ENCODE data around the gene CCDC160.
"Not testable (repeated sequence)": the region's sequence is repeated elsewhere in the genome, so short reads cannot be mapped to it uniquely, and the experiment has no call there.

CCDC160 gene

DNA sequence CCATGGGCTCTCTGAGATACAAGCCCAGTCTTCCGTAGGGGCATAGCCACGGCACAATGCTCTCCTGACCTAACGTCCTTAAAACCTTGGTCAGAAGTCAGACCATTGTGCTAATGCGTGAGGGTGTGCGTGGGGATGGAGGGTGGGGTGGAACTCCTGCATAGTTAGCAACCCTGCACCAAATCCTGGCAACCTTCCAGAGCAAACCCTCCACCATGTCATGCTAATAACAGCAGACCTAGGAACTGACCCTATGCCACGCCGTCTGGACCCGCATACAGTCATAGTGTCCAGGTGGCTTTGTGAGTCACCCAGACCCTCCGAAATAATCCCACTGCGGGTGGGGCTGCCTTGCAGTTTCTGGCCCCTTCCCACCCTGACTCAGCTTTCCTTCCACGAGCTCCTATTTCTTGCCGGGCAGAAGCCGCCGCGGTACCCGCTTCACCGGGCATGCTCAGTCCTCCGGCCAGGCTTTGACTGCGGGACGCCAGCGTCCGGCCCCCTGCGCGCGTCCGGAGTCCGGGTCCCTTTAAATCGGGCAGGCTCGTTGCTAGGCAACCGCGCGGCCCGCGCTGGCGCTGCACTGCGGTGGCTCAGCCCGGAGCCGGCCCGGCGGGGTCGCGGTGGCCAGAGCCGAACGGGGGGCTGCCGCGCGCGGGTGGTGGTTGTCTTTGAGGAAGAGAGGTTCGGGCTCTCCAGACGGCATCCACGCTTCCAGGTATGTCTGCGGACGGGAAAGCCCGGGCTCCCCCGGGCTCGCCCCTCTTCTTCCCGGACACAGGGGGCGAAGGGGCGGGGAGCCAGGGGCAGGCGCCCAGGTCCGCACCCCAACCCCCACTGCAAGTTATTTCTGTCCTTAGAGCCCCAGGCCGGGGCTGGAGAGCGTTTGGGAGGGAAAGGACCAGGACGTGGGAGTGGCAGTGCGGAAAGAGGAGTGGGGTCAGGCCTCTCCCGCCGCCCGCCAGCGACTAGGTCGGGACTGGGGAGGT lies at the start of gene CCDC160:
CCDC160 (plus strand) TSS at position 557 of the 989 bp plus-strand sequence. CDS start 7,619 bp downstream, outside the sequence.
- peak; percentile 53 for DNase-seq

- no peak for DNase-seq
Measured at GRCh38 chrX:134191281-134191680, 45.7 kb upstream of the CCDC160 start.

DNA sequence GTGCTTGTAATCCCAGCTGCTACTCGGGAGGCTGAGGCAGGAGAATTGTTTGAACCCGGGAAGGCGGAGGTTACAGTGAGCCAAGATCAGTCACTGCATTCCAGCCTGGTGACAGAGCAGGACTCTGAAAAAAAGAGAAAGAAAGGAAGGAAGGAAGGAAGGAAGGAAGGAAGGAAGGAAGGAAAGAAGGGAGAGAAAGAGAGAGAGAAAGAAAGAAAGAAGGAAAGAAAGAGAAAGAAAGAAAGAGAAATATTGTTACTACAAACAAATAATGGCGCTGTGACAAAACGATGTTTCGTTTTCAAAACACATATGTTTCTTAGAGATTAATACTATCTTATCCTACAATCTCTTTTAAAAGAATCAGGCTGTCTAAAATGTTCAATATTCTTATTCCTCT lies 42.1 kb upstream of the CCDC160 start:
- DNase-seq: no peak

DNA sequence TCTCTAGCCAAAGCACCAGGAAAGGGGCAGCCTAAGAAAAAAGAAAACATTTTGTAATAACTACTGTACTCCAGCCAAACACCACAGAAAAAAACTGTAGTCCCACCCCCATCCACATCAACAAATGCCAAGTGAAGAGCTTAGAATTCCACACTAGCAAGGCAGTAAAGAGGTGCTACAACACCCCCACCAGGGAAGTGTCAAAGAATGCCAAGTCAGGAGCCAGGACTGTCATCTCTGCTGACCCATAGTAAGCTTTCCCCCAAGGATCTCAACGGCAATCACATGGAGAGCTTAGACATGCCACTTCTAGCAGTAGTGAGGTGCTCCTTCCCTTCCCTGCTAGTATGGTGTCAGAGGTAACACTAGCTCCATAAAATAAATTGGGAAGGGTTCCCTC lies 34.4 kb upstream of the CCDC160 start:
- no peak for DNase-seq

DNA sequence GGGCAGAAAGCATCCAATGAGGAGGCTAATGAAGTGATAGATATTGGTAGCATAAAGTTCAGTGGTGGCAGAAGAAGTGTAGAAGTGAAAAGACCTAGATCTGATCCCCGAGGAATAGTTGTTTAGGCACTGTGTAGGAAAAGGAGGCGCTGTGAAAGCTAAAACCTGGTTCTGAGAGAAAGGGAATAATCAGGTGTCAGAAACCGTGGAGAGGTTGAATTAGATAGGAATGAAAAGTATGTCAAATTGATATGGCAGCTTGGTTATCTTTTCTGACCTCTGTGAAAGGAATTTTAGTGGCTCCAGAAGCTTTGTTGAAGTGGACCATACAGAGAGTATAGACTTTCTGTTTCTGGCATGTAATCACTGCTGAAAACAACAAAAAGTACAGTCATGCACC lies 30.8 kb upstream of the CCDC160 start:
- DNase-seq: no peak

GRCh38 chrX:134210465-134210864 lies 26.5 kb upstream of the CCDC160 start:
- DNase-seq: no peak

DNA sequence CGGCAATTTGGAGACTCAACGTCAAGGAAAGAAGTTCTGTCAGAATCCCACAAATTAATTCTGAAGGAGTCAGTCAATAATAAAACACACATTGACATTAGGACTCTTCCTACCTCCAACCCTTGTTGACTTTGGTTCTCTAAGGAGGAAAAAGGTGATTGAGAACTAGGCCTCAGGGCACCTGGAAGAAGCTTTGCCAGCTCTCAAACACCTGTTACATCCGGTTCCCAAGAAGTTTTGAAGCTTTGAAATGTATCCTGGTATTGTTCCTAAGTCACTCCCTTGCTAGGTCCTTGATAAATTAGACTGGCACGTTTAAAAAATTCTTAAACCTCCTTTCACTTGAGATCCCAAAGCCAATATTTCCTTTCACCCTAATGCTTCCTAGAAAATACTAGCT lies 1.7 kb upstream of the CCDC160 start:
- no peak for DNase-seq

- DNase-seq: not testable (repeated sequence)
Measured at GRCh38 chrX:134238144-134238543, 1.2 kb downstream of the CCDC160 start.

DNA sequence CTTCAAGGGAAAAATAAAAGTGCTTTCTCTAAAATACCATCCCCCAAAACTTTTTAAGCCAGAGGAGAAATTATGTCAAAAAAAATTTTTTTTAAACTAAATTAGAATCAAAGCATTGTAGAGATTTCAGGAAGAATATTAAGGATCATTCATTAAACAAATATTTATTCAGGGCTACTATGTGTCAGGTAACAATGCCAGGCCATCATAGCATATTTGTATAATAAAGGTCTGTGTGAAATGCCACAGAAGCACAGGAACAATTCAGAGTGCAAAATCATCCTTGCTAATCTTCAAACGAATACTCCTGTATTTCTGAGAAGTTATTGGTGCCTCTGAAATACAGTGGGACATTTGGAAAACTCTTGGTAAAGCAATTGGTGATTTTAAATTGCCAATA lies 2.0 kb downstream of the CCDC160 start:
- no peak for DNase-seq

- DNase-seq: no peak
Measured at GRCh38 chrX:134240209-134240608, 3.2 kb downstream of the CCDC160 start.

DNA sequence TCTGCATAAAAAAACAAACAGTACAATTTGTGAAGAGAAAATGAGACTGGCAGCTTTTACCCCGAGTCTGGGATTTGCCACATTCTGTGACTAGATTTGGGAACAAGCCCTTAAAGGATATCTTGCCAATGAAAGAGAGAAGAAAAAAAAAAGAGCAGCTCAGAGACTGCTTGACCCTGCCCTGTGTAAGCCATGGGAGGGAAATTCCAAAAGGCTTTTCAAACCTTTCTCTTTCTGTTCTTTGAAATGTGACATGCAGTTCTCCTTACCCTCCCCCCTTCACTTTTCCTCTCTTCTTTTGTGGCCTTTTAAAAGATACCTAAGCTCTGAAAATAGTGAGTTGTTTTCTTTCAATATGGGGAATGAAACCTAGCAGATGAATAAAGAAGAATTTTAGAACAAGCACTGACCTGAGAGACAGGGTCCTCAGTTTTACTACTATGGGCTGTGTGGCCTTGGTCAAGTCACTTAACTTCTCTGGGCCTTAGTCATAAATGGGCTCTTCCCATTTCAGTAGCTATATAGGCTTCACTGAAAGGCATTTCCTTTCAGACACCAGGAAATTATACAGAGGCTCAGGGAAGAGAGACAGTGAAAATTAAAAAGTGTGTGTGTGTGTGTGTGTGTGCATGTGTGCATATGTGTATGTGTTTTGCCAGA lies 5.1 kb downstream of the CCDC160 start:
- DNase-seq: no peak

GRCh38 chrX:134244043-134244442 lies 7.1 kb downstream of the CCDC160 start:
- DNase-seq: no peak

DNA sequence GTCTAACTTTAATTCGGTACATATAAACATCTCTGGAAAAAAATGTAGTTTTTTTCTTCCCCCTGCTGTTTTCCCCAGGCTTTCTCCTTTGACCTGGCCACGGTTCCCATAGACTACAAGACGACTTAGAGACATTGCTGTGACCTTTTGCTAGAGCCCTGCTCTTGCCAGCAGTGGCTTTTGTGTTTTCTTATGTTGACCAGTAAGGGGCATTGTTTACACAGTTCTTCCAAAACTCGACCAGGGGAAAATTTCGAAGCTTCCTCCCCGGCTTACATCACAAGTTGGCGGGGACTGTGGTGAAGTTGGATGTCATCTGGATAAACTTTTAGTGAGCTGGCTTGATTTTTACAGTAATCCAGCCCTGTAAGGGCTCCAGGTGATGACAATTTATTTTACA lies 9.3 kb downstream of the CCDC160 start:
- DNase-seq: no peak

DNA sequence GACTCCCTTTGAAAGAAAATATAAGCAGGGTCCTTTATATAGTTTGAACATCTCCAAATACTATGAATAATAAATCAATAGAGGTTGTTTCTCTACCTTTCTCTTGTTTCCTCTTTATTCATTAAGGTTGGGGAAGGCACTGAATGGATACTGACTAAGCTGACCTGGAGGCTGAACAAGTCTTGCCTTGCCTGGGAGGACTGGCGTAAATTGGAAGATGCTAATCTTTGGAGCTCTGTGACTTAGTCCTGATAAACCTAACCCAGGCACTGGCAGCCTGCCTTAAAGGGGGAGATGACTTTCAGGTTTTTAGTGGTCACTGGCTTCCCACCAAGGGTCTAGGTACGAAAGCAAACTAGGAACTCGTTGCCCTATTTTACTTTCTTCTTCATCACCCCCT lies 10.5 kb downstream of the CCDC160 start:
- no peak for DNase-seq

GRCh38 chrX:134249241-134249640 lies 12.3 kb downstream of the CCDC160 start:
- no peak for DNase-seq

GRCh38 chrX:134251241-134251640 lies 14.3 kb downstream of the CCDC160 start:
- DNase-seq: no peak

GRCh38 chrX:134254511-134254910 lies 17.5 kb downstream of the CCDC160 start:
- DNase-seq: no peak

DNA sequence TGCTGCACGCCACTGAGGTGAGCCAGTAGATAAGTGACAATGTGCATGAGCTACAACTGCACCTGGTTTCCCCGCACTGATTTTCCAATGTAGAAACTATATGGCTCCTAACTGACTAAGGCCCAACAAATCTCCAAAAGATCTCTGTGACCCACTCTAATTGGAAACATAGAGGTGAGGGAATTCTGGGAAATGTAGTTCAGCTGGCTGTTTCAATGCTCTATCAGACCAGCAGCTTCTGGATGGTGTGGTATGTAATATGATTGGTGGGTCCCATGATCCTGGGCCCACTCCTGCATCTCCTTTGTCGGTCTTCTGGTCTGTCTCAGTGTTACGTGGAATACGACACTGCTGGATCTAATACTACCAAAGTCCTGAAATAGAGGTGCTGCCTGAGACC lies 18.6 kb downstream of the CCDC160 start:
- DNase-seq: no peak

DNA sequence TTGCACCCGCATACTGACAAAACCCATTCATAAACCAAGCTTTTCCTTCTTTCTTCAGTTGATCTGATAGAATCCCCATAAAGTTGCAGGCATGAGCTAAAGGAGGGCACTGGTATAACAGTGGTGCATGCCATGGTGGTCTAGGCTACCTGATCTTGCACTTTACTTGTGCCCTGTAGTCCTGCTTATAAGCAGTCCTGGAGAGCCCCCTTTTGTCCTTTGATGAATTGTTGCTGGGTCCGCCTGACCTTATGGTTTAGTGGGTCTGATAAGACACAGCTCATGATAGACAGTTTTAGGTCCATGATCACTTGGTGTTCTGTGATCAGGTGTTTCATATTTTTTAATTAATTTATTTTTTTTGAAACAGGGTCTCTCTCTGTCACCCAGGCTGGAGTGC lies 19.7 kb downstream of the CCDC160 start:
- no peak for DNase-seq

GRCh38 chrX:134258202-134258601 lies 21.2 kb downstream of the CCDC160 start:
- no peak for DNase-seq

DNA sequence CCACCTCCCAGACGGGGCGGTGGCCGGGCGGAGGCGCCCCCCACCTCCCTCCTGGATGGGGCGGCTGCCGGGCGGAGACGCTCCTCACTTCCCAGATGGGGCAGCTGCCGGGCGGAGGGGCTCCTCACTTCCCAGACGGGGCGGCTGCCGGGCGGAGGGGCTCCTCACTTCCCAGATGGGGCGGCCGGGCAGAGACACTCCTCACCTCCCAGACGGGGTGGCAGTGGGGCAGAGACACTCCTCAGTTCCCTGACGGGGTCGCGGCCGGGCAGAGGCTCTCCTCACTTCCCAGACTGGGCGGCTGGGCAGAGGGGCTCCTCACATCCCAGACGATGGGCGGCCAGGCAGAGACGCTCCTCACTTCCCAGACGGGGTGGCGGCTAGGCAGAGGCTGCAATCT lies 49.0 kb downstream of the CCDC160 start:
- DNase-seq: not testable (repeated sequence)

GRCh38 chrX:134287346-134287745 lies 50.4 kb downstream of the CCDC160 start:
- DNase-seq: no peak

DNA sequence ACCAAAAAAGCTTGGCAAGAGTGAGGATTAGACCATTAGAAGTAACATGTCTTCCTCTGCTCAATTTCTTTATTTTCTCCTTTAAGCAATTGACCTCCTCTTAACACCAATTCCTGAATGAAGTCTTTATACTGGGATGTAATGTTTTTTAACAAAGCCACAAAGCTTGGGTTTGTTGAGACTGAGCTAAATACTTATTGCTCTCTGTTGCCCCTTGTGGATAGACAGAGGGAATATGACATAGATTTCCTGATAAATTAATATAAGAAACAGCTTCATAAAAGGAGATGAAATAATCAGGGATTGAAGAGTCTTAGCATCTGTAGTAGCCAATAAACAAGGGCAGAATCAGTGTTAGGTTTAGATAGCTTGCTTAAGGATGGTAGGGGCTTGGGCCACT lies 57.6 kb downstream of the CCDC160 start:
- DNase-seq: no peak
